Upper lobe of left lung (tissue), 4 donors: ENCODE measurements around the gene WFIKKN2.

Experiments
- CTCF ChIP-seq, 6 experiments: fragments of 450-650 bp in 4 of 6; fragments of 200-600 bp in 2 of 6; sonication (generic) in 2 of 6; IDR thresholded peaks; one replicate each; pipeline ENCODE4 v1.5.1; 2016 to 2019; ENCODE audit warnings: antibody characterized with exemption in 6 of 6
- EP300 ChIP-seq, 4 donors: sonication (generic); formaldehyde crosslinking; IDR thresholded peaks; one replicate each; pipeline ENCODE4 v1.5.1; 2017; ENCODE audit warnings: antibody characterized with exemption in 4 of 4, control low read depth in 2 of 4
- POLR2A ChIP-seq, 4 donors: fragments of 450-650 bp; IDR thresholded peaks; one replicate each; pipeline ENCODE4 v1.5.1; 2016 to 2017; ENCODE audit warnings: antibody characterized with exemption in 4 of 4, mild to moderate bottlenecking in 2 of 4
- POLR2AphosphoS5 ChIP-seq, 2 donors: sonication (generic); formaldehyde crosslinking; IDR thresholded peaks; one replicate each; pipeline ENCODE4 v1.5.1; 2017; ENCODE audit warnings: antibody characterized with exemption in 2 of 2

DNA sequence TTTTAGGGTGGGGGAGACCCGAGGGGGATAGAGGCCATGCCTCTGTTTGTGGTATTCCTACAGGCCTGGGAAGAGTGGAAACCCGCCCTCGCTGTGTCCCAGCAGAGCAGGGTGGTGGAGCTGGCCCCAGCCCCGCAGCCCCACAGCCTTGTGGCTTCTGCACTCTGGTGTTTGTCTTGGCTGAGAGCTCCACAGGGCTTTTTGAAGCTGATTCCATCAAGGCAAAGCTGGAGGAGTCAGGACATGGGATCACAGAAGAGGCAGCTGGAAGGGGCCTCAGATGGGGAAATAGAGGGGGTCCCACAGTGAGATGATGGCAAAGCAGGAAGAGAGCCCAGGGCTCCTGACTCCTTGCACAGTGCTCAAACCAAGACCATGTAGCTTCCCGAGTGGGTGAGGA, 5.0 kb upstream of the WFIKKN2 start:
- no peak for TF ChIP-seq CTCF (IDR thresholded peaks at IDR 0.05)
- TF ChIP-seq POLR2A (IDR thresholded peaks at IDR 0.05): no peak
- no peak for TF ChIP-seq EP300 (IDR thresholded peaks at IDR 0.05)
- no peak for TF ChIP-seq POLR2AphosphoS5 (IDR thresholded peaks at IDR 0.05)
